ENCODE measurements around the gene PDCD7. TPM values are rescaled to one million over a fixed set of nuclear protein-coding genes. Genes with fewer than 3 reads are reported as not detected.

The PDCD7 gene
- total RNA-seq, 1 experiment from 2014 or later = 9.5 TPM

GRCh38 chr15:65067645-65068402 is 65.8 kb downstream of the PDCD7 start, which contains the start of gene RASL12:
Gene RASL12, minus strand, starts transcription at chr15:65067991. Its CDS starts 156 bp downstream, at chr15:65067835.
- Histone ChIP-seq H3K36me3 (ENCODE audit: low read depth, low read length) (no peaks in the 10 kb centered on the region), H3K4me3 (ENCODE audit: low read length) (no peak within 1 kb of the TSS), H3K4me2 (ENCODE audit: low read length) (no peak within 1 kb of the TSS), H3F3A (ENCODE audit: low read length, unreplicated experiment) (no peaks in the 10 kb centered on the region), H3K27me3 (ENCODE audit: low read length) (no peaks in the 10 kb centered on the region), H4K20me1 (ENCODE audit: low read length) (no peaks in the 10 kb centered on the region), H3K4me1 (ENCODE audit: insufficient read depth, low read length) (no peaks in the 10 kb centered on the region), H3K9me2 (replicated peaks; ENCODE audit: low read length) (no peaks in the 10 kb centered on the region), H2AFZ (ENCODE audit: low read length) (no peak within 1 kb of the TSS), H3K79me2 (ENCODE audit: low read length) (no peaks in the 10 kb centered on the region), H3K27ac (ENCODE audit: low read length) (no peak within 1 kb of the TSS), H3K9ac (ENCODE audit: low read length) (no peak within 1 kb of the TSS), H3K9me3 (ENCODE audit: low read length) (no peaks in the 10 kb centered on the region)
- TF ChIP-seq EZH2phosphoT487 (IDR thresholded peaks at IDR 0.05; ENCODE audit: borderline replicate concordance, low read length) = no peak
- TF ChIP-seq EZH2 (IDR thresholded peaks at IDR 0.05; ENCODE audit: low read length, unreplicated experiment) = no peak
- no peak for TF ChIP-seq CTCF (conservative IDR thresholded peaks at IDR 0.05; ENCODE audit: low read depth, low read length)
- no TSS peak for BruUV-seq (replicated peaks)
- ChIA-PET CTCF (no interaction called here), POLR2A (ENCODE audit: unreplicated experiment) (no interaction called here)
- intact Hi-C loops (cut with micrococcal nuclease) = no loop called here
- DNase-seq = no peak
- ATAC-seq = no peak

Other genes starting within 250 kb of the PDCD7 start
- gene ANKDD1A, start 221.9 kb downstream of the PDCD7 start, total RNA-seq (2014; rRNA removed) = 5.8 and 8.9 TPM in 2 replicates
- 53.0 and 53.8 TPM in 2 replicates for gene SPG21, start 143.9 kb downstream of the PDCD7 start, total RNA-seq (2014; rRNA removed)
- gene MTFMT, start 104.2 kb downstream of the PDCD7 start, total RNA-seq (2014; rRNA removed) = 15.5 and 31.3 TPM in 2 replicates
- gene SLC51B, start 88.4 kb downstream of the PDCD7 start, total RNA-seq (2014; rRNA removed) = not detected in 2 replicates
- not detected in 2 replicates for gene RASL12, start 65.8 kb downstream of the PDCD7 start, total RNA-seq (2014; rRNA removed)
- not detected in 2 replicates for gene KBTBD13, start 57.1 kb downstream of the PDCD7 start, total RNA-seq (2014; rRNA removed)
- gene UBAP1L, start 18.6 kb downstream of the PDCD7 start, total RNA-seq (2014; rRNA removed) = 1.4 and 3.4 TPM in 2 replicates
- 19.3 and 22.5 TPM in 2 replicates for gene CLPX, start 51.5 kb upstream of the PDCD7 start, total RNA-seq (2014; rRNA removed)
- gene CILP, start 77.7 kb upstream of the PDCD7 start, total RNA-seq (2014; rRNA removed) = not detected in 2 replicates
- gene PARP16, start 153.1 kb upstream of the PDCD7 start, total RNA-seq (2014; rRNA removed) = 6.4 and 11.0 TPM in 2 replicates
- not detected in 2 replicates for gene RNU5A-1, start 162.2 kb upstream of the PDCD7 start, total RNA-seq (2014; rRNA removed)
- not detected in 2 replicates for gene RNU5B-1, start 170.9 kb upstream of the PDCD7 start, total RNA-seq (2014; rRNA removed)
- gene IGDCC3, start 244.2 kb upstream of the PDCD7 start, total RNA-seq (2014; rRNA removed) = not detected in 2 replicates